Stimulated activated CD8-positive, alpha-beta memory T cell treated with anti-CD3 and anti-CD28 coated beads, Interleukin-12 subunit alpha, Interleukin-12 subunit beta, amount 100 ng/mL, for 1 hour (primary cell): ENCODE results near the gene COL7A1.

Experiments used
- DNase-seq: peaks from one replicate; pipeline ENCODE4 v3.0.0-alpha.2; 2020; ENCODE audit warnings: low read depth

The COL7A1 gene

GRCh38 chr3:48619541-48620524, 24.7 kb upstream of the COL7A1 start:
- DNase-seq = no peak

- DNase-seq = no peak
These were observed 22.4 kb upstream of the COL7A1 start for GRCh38 chr3:48617559-48617958.

- no peak for DNase-seq
These were observed 18.9 kb upstream of the COL7A1 start for GRCh38 chr3:48614044-48614443.

GRCh38 chr3:48612309-48612708, 17.2 kb upstream of the COL7A1 start:
- no peak for DNase-seq

GRCh38 chr3:48609088-48610005, 14.2 kb upstream of the COL7A1 start, which contains the start of gene UQCRC1:
Gene UQCRC1, minus strand, starts transcription at chr3:48609646. Its CDS starts 26 bp downstream, at chr3:48609620.
- peak; percentile 86 for DNase-seq

- no peak for DNase-seq
These were observed 12.4 kb upstream of the COL7A1 start for GRCh38 chr3:48607519-48607918.

GRCh38 chr3:48601622-48601994, 6.5 kb upstream of the COL7A1 start:
- DNase-seq = no peak

- DNase-seq = no peak
These were observed 5.8 kb upstream of the COL7A1 start for GRCh38 chr3:48600711-48601621.

GRCh38 chr3:48599509-48600285, 4.6 kb upstream of the COL7A1 start:
- DNase-seq = no peak

- DNase-seq = no peak
These were observed 4.0 kb upstream of the COL7A1 start for GRCh38 chr3:48599077-48599501.

- no peak for DNase-seq
These were observed 3.4 kb upstream of the COL7A1 start for GRCh38 chr3:48598323-48599076.

- no peak for DNase-seq
These were observed 2.3 kb upstream of the COL7A1 start for GRCh38 chr3:48597408-48597800.

- DNase-seq = no peak
These were observed 1.7 kb upstream of the COL7A1 start for GRCh38 chr3:48596676-48597407.

GRCh38 chr3:48596157-48596556, 1.0 kb upstream of the COL7A1 start:
- no peak for DNase-seq

- DNase-seq = no peak
These were observed 495 bp upstream of the COL7A1 start for GRCh38 chr3:48595526-48596121.

- no peak for DNase-seq
These were observed 596 bp downstream of the COL7A1 start for GRCh38 chr3:48594417-48595049.

- no peak for DNase-seq
These were observed 1.8 kb downstream of the COL7A1 start for GRCh38 chr3:48593337-48593736.

GRCh38 chr3:48592519-48593087, 2.5 kb downstream of the COL7A1 start:
- DNase-seq = no peak
